B cell (primary cell): ENCODE results near the gene LEMD1.

ENCODE experiments used
- CTCF ChIP-seq: fragments of 200-600 bp; IDR thresholded peaks from one replicate; pipeline ENCODE4 v1.8.0; 2022; ENCODE audit warnings: antibody characterized with exemption, mild to moderate bottlenecking
- EZH2 ChIP-seq: IDR thresholded peaks from 2 replicates; pipeline ENCODE4 v1.6.1; 2012; ENCODE audit warnings: borderline replicate concordance, low read depth, mild to moderate bottlenecking, moderate library complexity, low read length; ENCODE audit not compliant: insufficient read depth, poor library complexity, severe bottlenecking

- no peak for TF ChIP-seq CTCF
- TF ChIP-seq EZH2: no peak
Observed at GRCh38 chr1:205441318-205441633, 19.4 kb upstream of the LEMD1 start.
